ENCODE results near the gene KLF3. TPM values are rescaled to one million over a fixed set of nuclear protein-coding genes. Genes with fewer than 3 reads are reported as not detected.
"Not testable (repeated sequence)": the region's sequence is repeated elsewhere in the genome, so short reads cannot be mapped to it uniquely, and the experiment has no call there.

Gene KLF3
- 39.7 and 56.9 TPM in 2 replicates for total RNA-seq

DNA sequence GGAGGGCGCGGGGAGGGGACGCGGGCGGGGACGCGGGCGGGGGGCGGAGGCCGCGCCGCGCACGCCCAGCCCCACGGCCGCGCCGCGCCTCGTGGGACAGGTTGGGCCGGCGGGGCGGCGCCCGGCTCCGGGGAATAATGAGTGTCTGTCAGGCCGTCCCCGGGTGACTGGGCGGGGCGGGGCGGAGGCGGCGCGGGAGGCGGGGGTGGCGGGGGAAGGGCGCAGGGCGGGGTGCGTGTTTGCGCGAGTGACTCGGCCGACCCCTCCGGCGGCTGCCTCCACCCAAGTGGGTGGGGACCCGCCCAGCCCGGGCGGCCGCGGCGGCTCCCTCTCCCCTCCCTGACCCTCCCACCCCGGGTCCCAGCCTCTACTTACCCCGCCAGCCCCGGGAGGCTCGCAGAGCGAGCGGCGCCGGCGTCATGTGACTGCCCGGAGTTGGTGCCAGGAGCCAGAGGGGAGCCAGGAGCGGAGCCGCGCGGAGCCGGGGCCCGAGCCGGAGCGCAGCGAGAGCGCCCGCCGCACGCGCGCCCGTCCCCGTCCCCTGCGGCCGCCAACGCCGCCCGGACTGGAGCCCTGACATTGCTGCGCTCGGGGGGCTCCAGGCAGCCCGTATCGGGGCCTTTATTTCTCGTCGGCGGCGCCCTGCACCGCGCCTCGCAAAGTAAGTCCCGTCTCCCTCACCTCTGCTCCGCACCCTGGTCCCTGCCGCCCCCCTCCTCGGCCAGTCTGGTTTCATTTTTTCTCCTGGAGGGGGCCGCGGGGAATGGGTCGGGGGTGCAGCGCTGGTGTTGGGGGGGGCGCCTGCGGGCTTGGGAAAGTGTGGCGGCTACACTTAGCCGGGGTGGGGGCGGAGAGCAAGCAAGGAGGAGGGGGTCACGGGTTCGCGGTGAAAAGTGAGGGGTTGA is at the start of gene KLF3:
Gene KLF3, plus strand, starts transcription at position 399 of the 905 bp plus-strand sequence. CDS start 16,427 bp downstream, outside the sequence.
- no peak for DNase-seq (ENCODE audit: extremely low read depth, low read depth, low spot score)

DNA sequence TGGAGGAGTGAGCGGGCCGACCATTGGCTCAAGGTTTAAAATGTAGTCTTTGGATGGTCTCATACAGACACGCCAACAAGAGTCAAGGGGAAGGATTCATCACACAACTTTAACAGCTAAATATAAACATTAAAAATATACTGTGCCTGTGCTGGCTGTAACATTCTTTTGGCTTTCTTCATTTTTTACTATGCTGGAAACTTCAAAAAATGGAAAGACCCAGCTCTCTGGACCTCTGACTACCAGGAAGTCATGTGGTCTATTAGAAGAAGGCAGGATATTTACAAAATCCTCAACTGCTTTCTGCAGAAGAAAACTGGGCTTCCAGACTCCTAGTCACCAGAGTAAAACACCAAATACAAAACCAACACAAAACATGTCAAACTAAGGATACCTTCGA is 49.8 kb upstream of the KLF3 start:
- no peak for DNase-seq (ENCODE audit: extremely low read depth, low read depth, low spot score)

DNA sequence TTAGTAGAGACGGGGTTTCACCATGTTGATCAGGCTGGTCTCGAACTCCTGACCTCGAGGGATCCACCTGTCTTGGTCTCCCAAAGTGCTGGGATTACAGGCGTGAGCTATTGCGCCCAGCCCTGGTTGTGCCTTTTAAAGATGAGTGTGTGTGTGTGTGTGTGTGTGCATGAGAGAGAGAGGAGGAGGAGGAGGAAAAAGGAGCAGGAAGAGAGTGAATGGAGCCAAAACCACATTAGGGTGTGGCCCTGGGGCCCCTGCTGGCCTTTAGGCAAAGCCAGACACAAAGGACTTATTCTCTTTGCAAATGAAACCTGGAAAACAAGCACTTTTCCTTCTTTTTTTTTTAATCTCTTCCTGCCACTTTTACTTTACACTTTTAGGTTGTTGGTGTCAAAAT is 48.2 kb upstream of the KLF3 start:
- no peak for DNase-seq (ENCODE audit: extremely low read depth, low read depth, low spot score)

DNA sequence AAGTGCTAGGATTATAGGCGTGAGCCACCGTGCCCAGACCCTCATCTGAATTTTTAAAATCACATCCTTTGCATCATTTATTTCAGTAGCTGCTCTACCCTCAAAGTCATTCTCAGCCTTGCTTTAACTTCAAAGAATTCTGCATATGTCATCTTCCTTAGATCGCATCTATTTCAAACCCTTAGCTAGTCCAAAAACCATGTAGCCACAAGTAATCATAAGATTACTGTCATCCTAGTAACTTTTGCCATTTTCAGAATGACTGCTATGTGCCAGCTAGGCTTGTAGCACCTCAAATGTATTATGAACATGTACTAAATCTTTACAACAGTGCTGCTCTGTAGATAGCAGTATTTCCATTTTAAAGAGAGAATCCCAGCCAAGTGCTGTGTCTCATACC is 45.5 kb upstream of the KLF3 start:
- no peak for DNase-seq (ENCODE audit: extremely low read depth, low read depth, low spot score)

DNA sequence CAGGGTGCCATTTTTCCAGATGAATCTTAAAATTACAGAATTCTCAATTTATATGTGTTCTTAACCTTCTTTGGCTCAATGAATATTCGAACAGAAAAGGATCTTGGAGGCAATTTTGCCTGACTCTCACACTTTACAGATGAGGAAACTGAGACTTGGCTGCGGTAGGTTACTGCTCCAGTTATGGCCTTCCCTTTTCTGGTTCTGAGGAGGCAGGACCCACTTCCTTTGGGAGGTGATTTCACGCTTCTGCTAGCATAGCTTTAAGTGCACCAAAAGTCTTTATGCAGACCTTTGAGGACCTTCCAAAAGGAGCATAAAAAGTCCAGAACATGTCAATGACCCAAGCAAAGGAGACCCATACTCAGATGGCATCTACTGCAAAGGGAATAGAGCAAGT is 44.7 kb upstream of the KLF3 start:
- no peak for DNase-seq (ENCODE audit: extremely low read depth, low read depth, low spot score)

DNA sequence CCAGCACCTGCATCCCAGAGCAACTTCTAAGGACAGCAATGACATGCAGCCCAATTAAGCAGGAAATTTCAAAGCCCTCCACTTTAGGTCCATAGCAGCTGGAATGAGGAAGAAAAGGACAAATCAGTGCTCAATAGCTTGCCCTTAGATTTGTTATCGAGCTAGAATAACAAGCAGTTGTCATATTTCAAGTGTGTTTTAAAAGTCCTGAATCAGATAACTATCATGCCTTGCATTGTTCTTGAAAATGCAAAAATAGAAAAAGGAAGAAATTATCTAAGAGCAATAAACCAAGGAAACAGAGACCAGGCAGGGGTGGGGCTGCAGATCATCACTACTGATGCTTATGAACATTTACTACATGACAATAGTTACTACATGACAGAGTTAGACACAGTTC is 43.9 kb upstream of the KLF3 start:
- no peak for DNase-seq (ENCODE audit: extremely low read depth, low read depth, low spot score)

DNA sequence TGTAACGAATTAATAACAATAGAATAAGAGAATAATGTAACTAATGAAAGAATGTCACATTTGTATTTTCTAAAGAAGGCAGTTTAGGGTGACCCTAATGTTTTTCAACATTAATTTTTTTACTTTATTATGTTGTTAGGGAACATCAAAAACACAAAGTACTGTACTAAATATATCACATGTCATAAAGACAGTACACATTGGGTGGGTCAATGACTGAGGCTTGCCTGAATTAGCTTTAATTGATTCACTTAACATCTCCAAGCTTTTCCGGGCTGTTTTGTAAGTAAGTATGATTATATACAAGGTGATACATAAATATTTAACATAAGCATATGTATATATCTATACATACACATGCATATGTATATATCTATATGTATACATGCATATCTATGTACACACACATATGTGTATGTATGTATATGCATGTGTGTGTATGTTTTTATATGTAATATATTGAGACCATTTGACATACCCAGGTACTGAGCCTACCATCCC is 43.4 kb upstream of the KLF3 start:
- no peak for DNase-seq (ENCODE audit: extremely low read depth, low read depth, low spot score)

DNA sequence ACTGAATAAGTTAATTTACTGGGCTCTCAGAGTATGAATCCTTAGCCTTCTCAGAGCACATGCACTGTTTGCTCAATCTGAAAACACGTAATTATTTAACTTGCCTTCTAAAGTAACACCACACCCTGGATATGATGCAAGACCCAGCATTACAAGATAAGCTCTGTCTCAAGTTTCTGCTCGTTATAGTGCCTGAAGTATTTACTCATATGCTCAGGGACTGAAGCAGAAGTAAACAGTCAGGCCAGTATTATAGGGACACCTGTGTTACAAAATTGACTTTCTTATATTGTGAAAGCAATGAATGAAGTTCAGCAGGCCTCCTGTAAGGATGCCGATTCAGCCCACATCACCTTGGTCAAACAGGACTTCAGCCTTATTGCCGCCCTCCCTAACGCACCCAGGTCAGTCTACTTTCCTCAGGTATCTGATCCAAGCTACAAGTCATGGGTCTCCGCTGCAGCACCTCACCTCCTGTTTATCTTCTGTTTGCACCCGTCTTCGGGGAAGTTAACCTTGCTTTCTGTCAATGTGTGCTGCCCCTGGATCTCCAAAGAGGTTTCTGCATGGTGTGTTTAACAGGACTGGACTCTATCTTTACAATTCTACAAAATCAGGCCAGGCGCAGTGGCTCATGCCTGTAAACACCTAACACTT is 42.8 kb upstream of the KLF3 start:
- DNase-seq (ENCODE audit: extremely low read depth, low read depth, low spot score): no peak

DNA sequence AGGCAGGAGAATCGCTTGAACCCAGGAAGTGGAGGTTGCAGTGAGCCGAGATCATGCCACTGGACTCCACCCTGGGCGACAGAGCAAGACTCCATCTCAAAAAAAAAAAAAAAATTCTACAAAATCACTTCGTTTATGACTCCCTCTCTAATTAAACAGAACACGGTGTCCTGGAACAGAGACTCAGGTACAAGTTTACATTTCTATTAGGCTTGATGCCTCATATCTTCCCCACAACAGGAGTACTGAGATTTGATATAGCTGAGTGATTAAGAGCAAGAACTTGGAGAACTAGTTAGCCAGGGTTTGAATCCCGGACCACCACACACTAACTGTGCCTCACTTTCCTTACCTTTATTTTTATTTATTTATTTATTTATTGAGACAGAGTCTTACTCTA is 42.2 kb upstream of the KLF3 start:
- DNase-seq (ENCODE audit: extremely low read depth, low read depth, low spot score): no peak

DNA sequence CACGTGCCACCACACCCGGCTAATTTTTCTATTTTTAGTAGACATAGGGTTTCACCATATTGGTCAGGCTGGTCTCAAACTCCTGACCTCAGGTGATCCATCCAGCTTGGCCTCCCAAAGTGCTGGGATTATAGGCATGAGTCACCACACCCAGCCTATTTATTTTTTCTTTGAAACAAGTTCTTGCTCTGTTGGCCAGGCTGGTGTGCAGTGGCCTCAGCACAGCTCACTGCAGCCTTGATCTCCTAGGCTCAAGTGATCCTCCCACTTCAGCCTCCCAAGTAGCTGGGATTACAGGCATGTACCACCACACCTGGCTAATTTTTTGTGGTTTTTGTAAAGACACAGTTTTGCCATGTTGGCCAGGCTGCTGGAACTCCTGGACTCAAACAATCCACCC is 41.7 kb upstream of the KLF3 start:
- DNase-seq (ENCODE audit: extremely low read depth, low read depth, low spot score): not testable (repeated sequence)

DNA sequence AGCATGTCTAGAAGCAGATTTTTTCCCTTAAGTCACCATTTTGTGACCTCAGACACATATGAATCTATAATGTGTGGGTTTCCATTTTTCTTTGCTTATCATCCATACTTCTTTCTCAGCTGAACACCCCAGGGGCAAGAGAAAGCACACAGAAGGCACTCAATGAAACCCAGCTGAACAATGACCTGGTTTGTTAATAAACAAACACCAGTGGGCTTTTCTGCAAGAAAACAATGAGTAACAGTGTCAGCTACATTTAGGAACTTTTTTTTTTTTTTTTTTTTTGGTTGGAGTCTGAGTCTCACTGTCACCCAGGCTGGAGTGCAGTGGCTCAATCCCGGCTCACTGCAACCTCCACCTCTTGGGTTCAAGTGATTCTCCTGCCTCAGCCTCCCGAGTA is 40.7 kb upstream of the KLF3 start:
- no peak for DNase-seq (ENCODE audit: extremely low read depth, low read depth, low spot score)

DNA sequence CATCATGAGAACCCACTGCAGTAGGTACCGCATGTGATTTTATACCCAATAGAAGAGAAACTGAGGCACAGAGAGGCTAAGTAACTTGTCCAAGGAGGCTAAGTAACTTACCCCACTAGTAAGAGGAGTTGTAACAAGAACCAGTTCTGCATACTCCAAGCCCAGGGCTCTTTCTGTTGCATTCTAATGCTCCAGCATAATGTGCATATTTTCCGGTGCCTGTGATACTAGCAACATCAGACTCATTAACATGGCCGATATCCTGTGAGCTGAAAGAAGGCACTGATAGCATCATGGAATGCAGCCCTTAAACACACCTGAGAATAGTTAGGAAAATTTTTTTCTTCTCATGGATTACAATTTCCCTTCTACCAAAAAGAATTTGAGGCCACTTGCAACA is 39.7 kb upstream of the KLF3 start:
- no peak for DNase-seq (ENCODE audit: extremely low read depth, low read depth, low spot score)

DNA sequence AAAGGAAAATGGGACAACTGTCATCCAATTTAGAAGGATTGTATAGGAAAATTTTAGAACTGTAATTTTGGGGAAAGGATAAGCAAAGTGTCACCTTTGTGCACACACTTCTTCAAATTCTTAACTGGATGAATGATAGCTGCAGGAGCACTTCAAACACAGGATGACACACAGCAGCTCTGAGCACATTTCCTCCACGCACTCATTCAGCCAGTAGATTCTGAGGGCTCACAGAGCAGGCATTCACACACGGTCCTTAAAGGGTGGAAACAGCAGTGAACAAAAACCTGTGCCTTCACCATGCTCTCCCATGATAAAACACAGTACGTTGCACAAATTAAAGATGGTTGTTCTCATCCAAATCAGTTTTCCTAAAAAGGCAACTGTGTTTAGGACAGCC is 38.5 kb upstream of the KLF3 start:
- no peak for DNase-seq (ENCODE audit: extremely low read depth, low read depth, low spot score)

DNA sequence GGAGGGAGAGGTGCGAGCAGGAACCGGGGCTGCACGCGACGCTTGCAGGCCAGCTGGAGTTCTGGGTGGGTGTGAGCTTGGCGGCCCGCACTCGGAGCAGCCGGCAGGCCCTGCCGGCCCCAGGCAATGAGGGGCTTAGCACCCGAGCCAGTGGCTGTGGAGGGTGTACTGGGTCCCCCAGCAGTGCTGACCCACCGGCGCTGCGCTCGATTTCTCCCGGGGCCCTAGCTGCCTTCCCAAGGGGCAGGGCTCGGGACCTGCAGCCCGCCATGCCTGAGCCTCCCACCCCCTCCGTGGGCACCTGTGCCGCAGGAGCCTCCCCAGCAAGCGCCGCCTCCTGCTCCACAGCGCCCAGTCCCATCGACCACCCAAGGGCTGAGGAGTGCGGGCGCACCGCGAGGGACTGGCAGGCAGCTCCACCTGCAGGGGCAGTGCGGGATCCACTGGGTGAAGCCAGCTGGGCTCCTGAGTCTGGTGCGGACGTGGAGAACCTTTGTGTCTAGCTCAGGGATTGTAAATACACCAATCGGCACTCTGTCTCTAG is 37.0 kb upstream of the KLF3 start:
- not testable (repeated sequence) for DNase-seq (ENCODE audit: extremely low read depth, low read depth, low spot score)

DNA sequence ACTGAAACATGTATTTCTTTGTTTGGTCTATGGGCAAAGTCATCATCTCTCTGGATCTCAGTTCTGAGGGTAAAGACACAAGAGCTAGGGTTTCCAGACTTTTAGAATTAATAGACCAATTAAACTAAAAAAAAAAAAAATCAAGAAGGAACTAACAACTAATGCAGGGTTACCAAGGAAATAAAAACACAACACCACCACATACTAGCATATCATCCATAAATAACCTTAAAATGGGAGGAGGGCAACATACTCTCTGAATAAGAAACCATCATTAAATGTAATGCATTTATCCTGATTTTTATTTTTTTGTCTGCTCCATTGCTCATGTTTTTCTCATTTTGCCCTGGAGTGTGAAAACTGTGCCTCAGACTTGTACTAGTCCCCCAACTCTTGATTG is 33.5 kb upstream of the KLF3 start:
- no peak for DNase-seq (ENCODE audit: extremely low read depth, low read depth, low spot score)

DNA sequence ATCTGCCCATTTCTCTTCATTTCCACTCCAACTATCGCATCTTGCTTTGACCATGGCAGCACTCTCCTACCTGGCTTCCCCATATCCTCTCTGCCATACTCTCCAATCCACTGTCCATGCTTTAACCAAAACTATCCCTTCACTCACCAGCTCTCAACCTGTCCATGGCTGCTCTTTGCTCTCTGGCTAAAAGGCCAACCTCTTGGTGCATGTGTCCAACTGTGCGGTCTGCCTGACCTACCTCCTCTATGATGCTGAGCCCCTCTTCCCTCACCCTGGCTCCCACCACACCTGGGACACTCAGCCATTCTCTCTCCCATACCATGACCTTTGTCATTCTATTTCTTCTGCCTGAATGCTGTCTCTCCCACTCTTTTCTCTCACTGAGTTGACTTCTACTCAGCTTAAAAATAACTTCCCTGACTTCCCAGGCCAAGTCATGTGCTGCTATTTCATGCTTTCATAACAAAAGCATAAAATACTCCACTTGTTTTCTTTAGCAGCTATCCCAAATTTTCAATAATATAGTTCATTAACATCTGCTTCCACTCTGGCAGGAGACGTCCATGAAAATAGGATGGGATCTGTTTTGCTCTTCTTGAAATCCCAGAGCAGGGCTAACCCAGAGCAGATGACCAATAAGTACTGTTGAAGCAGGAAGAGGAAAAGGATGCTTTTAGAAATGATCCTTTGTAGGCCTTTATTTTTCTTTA is 29.8 kb upstream of the KLF3 start:
- no peak for DNase-seq (ENCODE audit: extremely low read depth, low read depth, low spot score)

DNA sequence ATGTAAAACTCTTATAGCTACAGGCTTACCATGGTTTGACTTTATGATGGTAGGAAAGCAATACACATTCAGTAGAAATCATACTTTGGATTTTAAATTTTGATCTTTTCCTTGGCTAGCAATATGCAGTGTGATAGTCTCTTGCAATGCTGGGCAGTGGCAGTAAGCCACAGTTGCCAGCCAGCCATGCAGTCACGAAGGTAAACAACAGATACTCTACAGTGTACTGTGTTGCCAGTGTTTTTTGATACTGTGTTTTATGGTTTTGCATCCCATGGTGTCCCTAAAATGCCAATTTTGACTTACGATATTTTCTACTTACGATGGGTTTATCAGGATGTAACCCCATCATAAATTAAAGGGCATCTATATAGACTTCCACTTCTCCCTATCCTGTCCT is 24.8 kb upstream of the KLF3 start:
- DNase-seq (ENCODE audit: extremely low read depth, low read depth, low spot score): no peak

DNA sequence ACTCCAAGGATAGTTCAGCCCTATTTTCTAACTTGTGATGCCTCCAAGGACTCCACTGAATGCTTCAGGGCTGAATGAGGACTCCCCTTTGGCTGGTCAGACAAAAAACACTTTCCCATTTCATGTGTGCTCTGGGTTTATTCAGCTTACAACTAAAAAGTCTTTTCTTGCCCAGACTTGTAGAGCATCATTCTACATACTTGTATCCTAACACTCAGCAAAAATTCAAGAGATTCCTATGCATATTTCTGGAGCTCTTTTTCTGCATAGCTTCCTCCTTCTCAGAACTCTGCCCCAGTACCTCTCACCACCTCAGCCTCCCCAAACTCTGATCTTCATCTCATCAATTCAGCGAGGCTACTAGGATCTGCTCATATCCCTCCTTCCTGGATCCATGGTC is 22.2 kb upstream of the KLF3 start:
- no peak for DNase-seq (ENCODE audit: extremely low read depth, low read depth, low spot score)

DNA sequence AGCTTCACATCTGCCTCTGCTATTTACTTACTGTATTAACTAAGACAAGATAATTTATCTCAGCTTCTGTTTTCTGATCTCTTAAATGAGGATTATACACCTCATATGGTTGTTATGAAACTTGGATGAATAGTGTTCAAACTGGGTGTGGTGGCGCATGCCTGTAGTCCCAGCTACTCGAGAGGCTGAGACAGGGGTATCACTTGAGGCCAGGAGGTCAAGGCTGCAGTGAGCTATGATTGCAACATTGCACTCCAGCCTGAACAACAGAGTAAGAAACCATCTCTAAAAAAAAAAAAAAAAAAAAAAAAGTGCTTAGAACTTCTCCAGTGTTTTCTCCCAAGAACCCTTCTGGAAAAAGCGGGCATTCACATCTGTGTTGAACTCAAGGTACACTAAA is 19.8 kb upstream of the KLF3 start:
- no peak for DNase-seq (ENCODE audit: extremely low read depth, low read depth, low spot score)

DNA sequence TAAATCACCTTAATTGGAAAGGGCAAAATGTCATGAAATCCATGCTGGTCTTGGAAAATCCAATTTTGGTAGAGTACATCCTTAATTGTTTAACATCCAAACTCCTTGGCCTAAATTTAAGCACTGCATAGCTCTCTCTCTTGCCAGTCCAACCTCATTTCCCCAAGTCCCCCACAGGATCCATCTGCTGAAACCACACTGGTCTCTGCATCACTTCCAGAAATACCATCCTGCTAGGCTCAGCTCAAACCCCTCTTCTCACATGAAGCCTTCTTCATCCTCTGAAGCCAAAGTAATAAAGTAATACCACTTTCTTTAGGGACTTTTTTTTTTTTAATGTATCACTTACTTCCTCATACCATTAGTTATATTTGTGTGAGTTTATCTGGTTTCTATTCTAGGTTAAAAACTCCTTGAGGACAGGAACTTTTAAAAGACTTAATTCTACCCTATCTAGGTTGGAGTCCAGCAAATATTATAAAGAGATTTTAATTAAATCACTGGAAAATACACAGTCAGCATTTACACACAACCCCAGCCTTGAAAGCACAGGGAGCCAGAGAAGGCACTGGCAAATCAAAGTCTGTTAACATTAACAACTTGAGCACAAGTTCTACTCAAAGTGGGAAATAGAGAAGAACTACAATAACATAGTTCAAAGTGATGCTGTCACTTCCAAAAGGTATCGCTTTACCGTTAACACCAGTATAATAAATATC is 16.7 kb upstream of the KLF3 start:
- DNase-seq (ENCODE audit: extremely low read depth, low read depth, low spot score): no peak

DNA sequence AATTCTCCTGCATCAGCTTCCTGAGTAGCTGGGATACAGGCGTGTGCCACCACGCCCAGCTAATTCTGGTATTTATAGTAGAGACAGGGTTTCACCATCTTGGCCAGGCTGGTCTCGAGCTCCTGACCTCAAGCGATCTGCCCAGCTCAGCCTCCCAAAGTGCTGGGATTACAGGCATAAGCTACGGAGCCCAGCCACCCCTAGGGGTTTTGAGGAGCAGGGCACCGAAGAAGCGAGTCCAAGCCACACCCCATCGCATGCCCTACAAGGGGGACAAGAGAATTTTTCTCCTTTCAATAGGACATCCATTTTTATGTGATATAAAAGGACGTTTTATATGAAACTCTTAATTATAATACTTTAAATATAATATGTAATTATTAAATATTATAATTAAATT is 13.9 kb upstream of the KLF3 start:
- no peak for DNase-seq (ENCODE audit: extremely low read depth, low read depth, low spot score)
